ENCODE measurements around the gene COQ10A. TPM values are rescaled to one million over a fixed set of nuclear protein-coding genes. Genes with fewer than 3 reads are reported as not detected.

COQ10A gene
- total RNA-seq, 1 donor from 2014 or later = 20.3 TPM

DNA sequence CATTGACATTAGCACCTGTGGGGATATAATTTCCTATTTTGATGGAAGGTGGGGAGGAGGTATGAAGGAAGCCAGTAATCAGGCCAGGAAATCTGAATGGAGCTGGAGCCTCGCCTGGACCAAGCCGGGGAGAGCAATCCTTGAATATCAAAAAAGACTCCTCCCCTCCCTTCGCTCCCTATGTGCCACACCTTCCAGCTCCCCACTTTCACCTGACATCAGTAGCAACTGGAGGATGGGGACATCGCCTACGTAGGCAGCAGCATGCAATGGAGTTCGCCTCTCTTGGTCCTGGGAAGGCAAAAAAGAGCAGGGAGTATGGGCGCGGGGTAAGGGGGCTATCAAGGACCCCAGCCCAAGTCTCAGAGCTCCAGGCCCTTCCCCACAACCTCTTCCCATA is 9.7 kb upstream of the COQ10A start:
- Mint-ChIP-seq H3K27me3 (ENCODE audit: unreplicated experiment) (peaks cover 9% of the 10 kb centered on the region), H3K36me3 (ENCODE audit: low read depth, unreplicated experiment) (peaks cover 29% of the 10 kb centered on the region), H3K4me1 (ENCODE audit: unreplicated experiment) (peaks cover 14% of the 10 kb centered on the region), H3K9me3 (ENCODE audit: unreplicated experiment) (no peaks in the 10 kb centered on the region), H3K27ac (ENCODE audit: unreplicated experiment) (no peak overlapping the region), H3K4me3 (ENCODE audit: unreplicated experiment) (peak overlapping the region; percentile 94)
- DNase-seq (ENCODE audit: low spot score) = no peak
- TF ChIP-seq, protein P1, sequence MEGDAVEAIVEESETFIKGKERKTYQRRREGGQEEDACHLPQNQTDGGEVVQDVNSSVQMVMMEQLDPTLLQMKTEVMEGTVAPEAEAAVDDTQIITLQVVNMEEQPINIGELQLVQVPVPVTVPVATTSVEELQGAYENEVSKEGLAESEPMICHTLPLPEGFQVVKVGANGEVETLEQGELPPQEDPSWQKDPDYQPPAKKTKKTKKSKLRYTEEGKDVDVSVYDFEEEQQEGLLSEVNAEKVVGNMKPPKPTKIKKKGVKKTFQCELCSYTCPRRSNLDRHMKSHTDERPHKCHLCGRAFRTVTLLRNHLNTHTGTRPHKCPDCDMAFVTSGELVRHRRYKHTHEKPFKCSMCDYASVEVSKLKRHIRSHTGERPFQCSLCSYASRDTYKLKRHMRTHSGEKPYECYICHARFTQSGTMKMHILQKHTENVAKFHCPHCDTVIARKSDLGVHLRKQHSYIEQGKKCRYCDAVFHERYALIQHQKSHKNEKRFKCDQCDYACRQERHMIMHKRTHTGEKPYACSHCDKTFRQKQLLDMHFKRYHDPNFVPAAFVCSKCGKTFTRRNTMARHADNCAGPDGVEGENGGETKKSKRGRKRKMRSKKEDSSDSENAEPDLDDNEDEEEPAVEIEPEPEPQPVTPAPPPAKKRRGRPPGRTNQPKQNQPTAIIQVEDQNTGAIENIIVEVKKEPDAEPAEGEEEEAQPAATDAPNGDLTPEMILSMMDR (IDR thresholded peaks at IDR 0.05; ENCODE audit: unreplicated experiment) = no peak

DNA sequence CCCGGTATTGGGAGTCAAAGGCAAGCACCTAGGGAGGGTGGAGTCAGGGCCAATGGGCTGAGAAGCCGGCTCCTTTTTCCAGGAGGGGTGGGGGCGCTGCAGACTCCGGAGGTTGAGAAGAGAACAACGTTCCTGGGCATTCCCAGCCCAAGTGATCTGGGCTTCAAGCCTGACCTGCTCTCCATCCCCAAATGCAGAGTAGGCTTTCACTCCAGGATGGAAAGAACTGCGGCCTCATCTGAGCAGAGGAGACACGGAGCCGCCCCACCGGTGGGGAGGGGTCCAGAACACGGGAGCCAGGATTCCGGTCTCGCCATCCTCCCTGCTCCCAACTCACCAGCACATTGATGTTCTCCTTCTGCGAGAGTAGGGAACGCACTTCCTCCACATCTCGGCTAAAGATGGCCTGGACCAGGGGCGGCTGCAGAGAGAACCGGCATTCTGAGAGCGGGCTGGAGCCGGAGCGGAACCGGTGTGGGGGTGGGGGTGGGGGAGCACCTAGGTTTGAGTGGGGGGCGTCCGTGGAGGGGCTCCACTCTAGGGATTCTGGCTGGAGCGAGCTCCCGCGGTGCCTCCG is 9.2 kb upstream of the COQ10A start:
- TF ChIP-seq, protein P1 (IDR thresholded peaks at IDR 0.05; ENCODE audit: unreplicated experiment) = no peak
- Mint-ChIP-seq H3K27ac (ENCODE audit: unreplicated experiment) (no peak overlapping the region), H3K36me3 (ENCODE audit: low read depth, unreplicated experiment) (peaks cover 24% of the 10 kb centered on the region)

DNA sequence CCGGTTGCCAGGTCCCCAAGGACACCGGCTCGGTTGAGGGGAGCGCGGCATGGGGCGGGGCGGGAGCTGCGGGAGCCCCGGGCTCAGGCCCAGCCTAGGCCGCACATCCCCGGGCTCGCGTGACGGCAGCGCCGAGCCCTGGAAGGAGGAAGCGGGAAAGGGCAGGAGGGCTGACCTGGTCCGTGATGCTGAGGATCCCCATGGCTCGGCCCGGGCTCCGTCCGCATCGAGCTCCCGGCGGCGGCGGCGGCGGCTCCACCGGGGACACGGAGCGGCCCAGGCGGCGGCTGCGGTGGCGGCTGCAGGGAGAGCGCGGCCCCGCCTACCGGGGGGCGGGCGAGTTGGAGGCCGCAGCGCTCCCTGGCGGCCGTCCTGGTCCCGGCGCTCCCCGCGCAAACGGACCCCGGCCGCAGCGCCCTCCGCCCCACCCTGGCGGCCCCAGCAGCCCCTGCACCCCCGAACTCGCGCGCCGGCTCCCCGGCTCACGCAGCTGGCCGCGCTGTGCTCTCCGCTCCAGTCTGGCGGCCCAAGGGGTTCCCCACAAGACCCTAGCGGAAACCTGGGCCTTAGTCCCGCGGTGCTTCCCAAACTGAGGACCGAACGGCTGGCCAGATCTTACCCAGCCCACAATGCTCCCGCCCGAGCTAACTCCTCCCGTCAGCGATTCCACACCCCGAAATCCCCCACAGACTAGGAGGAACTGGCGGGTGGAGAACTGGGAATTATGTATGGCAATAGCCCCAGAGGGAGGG is 8.5 kb upstream of the COQ10A start, which contains the start of gene ANKRD52:
ANKRD52 (minus strand) TSS at position 317 of the 752 bp plus-strand sequence; CDS start at position 202, 115 bp downstream.
- peak; percentile 84 for DNase-seq (ENCODE audit: low spot score)
- Mint-ChIP-seq H3K4me1 (ENCODE audit: unreplicated experiment) (peaks cover 14% of the 10 kb centered on the region), H3K9me3 (ENCODE audit: unreplicated experiment) (no peaks in the 10 kb centered on the region), H3K36me3 (ENCODE audit: low read depth, unreplicated experiment) (peaks cover 18% of the 10 kb centered on the region), H3K4me3 (ENCODE audit: unreplicated experiment) (peak within 1 kb of the TSS; percentile 94), H3K27ac (ENCODE audit: unreplicated experiment) (peak within 1 kb of the TSS; percentile 32), H3K27me3 (ENCODE audit: unreplicated experiment) (peaks cover 9% of the 10 kb centered on the region)
- TF ChIP-seq, protein P1 (IDR thresholded peaks at IDR 0.05; ENCODE audit: unreplicated experiment) = peak; percentile 84

More for the DNA sequence above, 9.2 kb upstream of the COQ10A start:
- Mint-ChIP-seq H3K4me1 (ENCODE audit: unreplicated experiment) (peaks cover 14% of the 10 kb centered on the region), H3K9me3 (ENCODE audit: unreplicated experiment) (no peaks in the 10 kb centered on the region), H3K27me3 (ENCODE audit: unreplicated experiment) (peaks cover 9% of the 10 kb centered on the region), H3K4me3 (ENCODE audit: unreplicated experiment) (peak overlapping the region; percentile 94)
- peak; percentile 36 for DNase-seq (ENCODE audit: low spot score)

DNA sequence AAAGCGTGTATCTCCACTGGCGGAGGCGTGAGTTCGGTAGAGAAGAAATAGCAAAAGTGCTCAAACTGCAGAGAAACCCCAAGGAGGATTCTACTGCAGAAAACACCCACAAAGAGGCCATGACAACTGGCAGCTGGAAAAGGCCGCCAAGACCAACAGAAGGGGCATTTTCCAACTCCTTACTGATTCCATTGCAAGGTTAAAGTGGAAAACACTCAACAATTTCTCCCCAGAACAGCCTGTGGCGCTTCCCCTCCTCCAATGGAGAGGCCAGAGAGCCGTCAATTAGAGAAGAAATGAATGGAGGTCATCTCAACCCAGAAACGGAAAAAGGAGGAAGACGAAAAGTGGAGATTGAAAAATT is 7.9 kb upstream of the COQ10A start:
- peak overlapping the region; percentile 32 for H3K27ac Mint-ChIP-seq (ENCODE audit: unreplicated experiment)
- peak overlapping the region; percentile 93 for H3K4me3 Mint-ChIP-seq (ENCODE audit: unreplicated experiment)
- peaks cover 15% of the 10 kb centered on the region for H3K36me3 Mint-ChIP-seq (ENCODE audit: low read depth, unreplicated experiment)
- TF ChIP-seq, protein P1 (IDR thresholded peaks at IDR 0.05; ENCODE audit: unreplicated experiment) = no peak
- no peak for DNase-seq (ENCODE audit: low spot score)
- no peaks in the 10 kb centered on the region for H3K9me3 Mint-ChIP-seq (ENCODE audit: unreplicated experiment)
- peaks cover 9% of the 10 kb centered on the region for H3K27me3 Mint-ChIP-seq (ENCODE audit: unreplicated experiment)
- H3K4me1 Mint-ChIP-seq (ENCODE audit: unreplicated experiment) = peaks cover 14% of the 10 kb centered on the region

DNA sequence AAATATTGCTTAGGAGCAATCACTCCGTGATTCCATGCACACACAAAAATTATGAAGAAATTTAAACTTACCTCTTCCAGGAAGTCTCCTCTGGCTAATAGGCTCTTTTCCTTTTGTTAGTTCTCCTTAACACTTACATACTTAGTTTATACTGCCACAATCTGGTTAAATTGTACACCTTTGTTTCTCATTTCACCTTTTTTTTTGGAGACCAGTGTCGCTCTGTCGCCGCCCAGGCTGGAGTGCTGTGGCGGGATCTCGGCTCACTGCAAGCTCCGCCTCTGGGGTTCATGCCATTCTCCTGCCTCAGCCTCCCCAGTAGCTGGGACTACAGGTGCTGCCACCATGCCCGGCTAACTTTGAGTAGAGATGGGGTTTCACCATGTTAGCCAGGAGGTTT is 6.4 kb upstream of the COQ10A start:
- Mint-ChIP-seq H3K27ac (ENCODE audit: unreplicated experiment) (no peak overlapping the region), H3K36me3 (ENCODE audit: low read depth, unreplicated experiment) (peaks cover 6% of the 10 kb centered on the region), H3K9me3 (ENCODE audit: unreplicated experiment) (no peaks in the 10 kb centered on the region)

More for the DNA sequence above, 6.4 kb upstream of the COQ10A start:
- peaks cover 6% of the 10 kb centered on the region for H3K27me3 Mint-ChIP-seq (ENCODE audit: unreplicated experiment)
- no peak for DNase-seq (ENCODE audit: low spot score)
- TF ChIP-seq, protein P1 (IDR thresholded peaks at IDR 0.05; ENCODE audit: unreplicated experiment) = no peak
- no peak overlapping the region for H3K4me3 Mint-ChIP-seq (ENCODE audit: unreplicated experiment)
- peaks cover 12% of the 10 kb centered on the region for H3K4me1 Mint-ChIP-seq (ENCODE audit: unreplicated experiment)
